Activated naive CD8-positive, alpha-beta T cell treated with anti-CD3 and anti-CD28 coated beads for 36 hours (primary cell): ENCODE data around the gene FUCA2. TPM values are rescaled to one million over a fixed set of nuclear protein-coding genes. Genes with fewer than 3 reads are reported as not detected.
A peak's percentile ranks its signal among the peaks of the same experiment; 100 is the strongest.
"Not testable (repeated sequence)": the region's sequence is repeated elsewhere in the genome, so short reads cannot be mapped to it uniquely, and the experiment has no call there.

Source experiments
- DNase-seq: peaks from one replicate; pipeline ENCODE4 v3.0.0; 2021
- H3K27ac Mint-ChIP-seq: one replicate; pipeline ENCODE4 v1.8.0; 2022; ENCODE audit warnings: mild to moderate bottlenecking, moderate library complexity, mixed read lengths
- H3K27me3 Mint-ChIP-seq: one replicate; pipeline ENCODE4 v1.8.0; 2022; ENCODE audit warnings: mild to moderate bottlenecking, mixed read lengths
- H3K36me3 Mint-ChIP-seq: one replicate; pipeline ENCODE4 v1.8.0; 2021; ENCODE audit warnings: mild to moderate bottlenecking, mixed read lengths
- H3K4me1 Mint-ChIP-seq: one replicate; pipeline ENCODE4 v1.8.0; 2021; ENCODE audit warnings: mixed read lengths
- H3K4me3 Mint-ChIP-seq: one replicate; pipeline ENCODE4 v1.8.0; 2022; ENCODE audit warnings: mild to moderate bottlenecking, moderate library complexity, mixed read lengths
- H3K9me3 Mint-ChIP-seq: one replicate; pipeline ENCODE4 v1.8.0; 2022; ENCODE audit warnings: mixed read lengths
- total RNA-seq, 2 experiments: library from RNA; stranded (reverse); gene quantifications; one replicate each; pipeline ENCODE4 v1.2.3, GENCODE V29; 2021

FUCA2 gene
- total RNA-seq, 2 experiments from 2014 or later = 8.4 to 9.1 TPM

GRCh38 chr6:143449714-143450452 lies 61.6 kb downstream of the FUCA2 start:
- peaks cover 1% of the 10 kb centered on the region for H3K9me3 Mint-ChIP-seq
- peak; percentile 41 for DNase-seq
- H3K36me3 Mint-ChIP-seq = peaks cover 31% of the 10 kb centered on the region
- no peaks in the 10 kb centered on the region for H3K27me3 Mint-ChIP-seq
- peak overlapping the region; percentile 99 for H3K27ac Mint-ChIP-seq
- H3K4me3 Mint-ChIP-seq = peak overlapping the region; percentile 98
- peaks cover 47% of the 10 kb centered on the region for H3K4me1 Mint-ChIP-seq

GRCh38 chr6:143449082-143449713 lies 62.3 kb downstream of the FUCA2 start:
- peak overlapping the region; percentile 98 for H3K4me3 Mint-ChIP-seq
- H3K27ac Mint-ChIP-seq = peak overlapping the region; percentile 99
- DNase-seq = no peak
- no peaks in the 10 kb centered on the region for H3K27me3 Mint-ChIP-seq
- peaks cover 1% of the 10 kb centered on the region for H3K9me3 Mint-ChIP-seq
- peaks cover 44% of the 10 kb centered on the region for H3K4me1 Mint-ChIP-seq
- H3K36me3 Mint-ChIP-seq = peaks cover 32% of the 10 kb centered on the region

GRCh38 chr6:143447865-143448264 lies 63.7 kb downstream of the FUCA2 start:
- DNase-seq, H3K9me3 Mint-ChIP-seq, H3K4me3 Mint-ChIP-seq, H3K27me3 Mint-ChIP-seq, H3K27ac Mint-ChIP-seq: not testable (repeated sequence)
- peaks cover 38% of the 10 kb centered on the region for H3K4me1 Mint-ChIP-seq
- H3K36me3 Mint-ChIP-seq = peaks cover 42% of the 10 kb centered on the region

Other genes with a start within 250 kb of the FUCA2 start
- 10 to 100 TPM; 29.6 to 31.6 TPM for gene ADAT2, start 61.0 kb downstream of the FUCA2 start, total RNA-seq
- gene PEX3, start 60.9 kb downstream of the FUCA2 start, total RNA-seq = 10 to 100 TPM; 29.3 to 31.3 TPM
- 10 to 100 TPM; 18.8 to 22.1 TPM for gene PHACTR2, start 166.2 kb upstream of the FUCA2 start, total RNA-seq